ENCODE data around the gene RELCH.

RELCH gene

GRCh38 chr18:62282188-62282629, 95.2 kb downstream of the RELCH start:
- TF ChIP-seq, protein P1, sequence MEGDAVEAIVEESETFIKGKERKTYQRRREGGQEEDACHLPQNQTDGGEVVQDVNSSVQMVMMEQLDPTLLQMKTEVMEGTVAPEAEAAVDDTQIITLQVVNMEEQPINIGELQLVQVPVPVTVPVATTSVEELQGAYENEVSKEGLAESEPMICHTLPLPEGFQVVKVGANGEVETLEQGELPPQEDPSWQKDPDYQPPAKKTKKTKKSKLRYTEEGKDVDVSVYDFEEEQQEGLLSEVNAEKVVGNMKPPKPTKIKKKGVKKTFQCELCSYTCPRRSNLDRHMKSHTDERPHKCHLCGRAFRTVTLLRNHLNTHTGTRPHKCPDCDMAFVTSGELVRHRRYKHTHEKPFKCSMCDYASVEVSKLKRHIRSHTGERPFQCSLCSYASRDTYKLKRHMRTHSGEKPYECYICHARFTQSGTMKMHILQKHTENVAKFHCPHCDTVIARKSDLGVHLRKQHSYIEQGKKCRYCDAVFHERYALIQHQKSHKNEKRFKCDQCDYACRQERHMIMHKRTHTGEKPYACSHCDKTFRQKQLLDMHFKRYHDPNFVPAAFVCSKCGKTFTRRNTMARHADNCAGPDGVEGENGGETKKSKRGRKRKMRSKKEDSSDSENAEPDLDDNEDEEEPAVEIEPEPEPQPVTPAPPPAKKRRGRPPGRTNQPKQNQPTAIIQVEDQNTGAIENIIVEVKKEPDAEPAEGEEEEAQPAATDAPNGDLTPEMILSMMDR (IDR thresholded peaks at IDR 0.05; ENCODE audit: low read depth, low read length, missing control alignments): no peak
- no peak overlapping the region for H3K4me3 ChIP-seq (ENCODE audit: low read depth, low read length)
- DNase-seq: peak; percentile 58
- in situ Hi-C loops (cut with HindIII; ENCODE audit: low pct_ligation_motif_present, low sequenced_read_pairs): no loop called here
- peaks cover 6% of the 10 kb centered on the region for H3K36me3 ChIP-seq (replicated peaks)
- peak overlapping the region; percentile 65 for H3K27ac ChIP-seq
- no peaks in the 10 kb centered on the region for H3K27me3 ChIP-seq (replicated peaks)

DNA sequence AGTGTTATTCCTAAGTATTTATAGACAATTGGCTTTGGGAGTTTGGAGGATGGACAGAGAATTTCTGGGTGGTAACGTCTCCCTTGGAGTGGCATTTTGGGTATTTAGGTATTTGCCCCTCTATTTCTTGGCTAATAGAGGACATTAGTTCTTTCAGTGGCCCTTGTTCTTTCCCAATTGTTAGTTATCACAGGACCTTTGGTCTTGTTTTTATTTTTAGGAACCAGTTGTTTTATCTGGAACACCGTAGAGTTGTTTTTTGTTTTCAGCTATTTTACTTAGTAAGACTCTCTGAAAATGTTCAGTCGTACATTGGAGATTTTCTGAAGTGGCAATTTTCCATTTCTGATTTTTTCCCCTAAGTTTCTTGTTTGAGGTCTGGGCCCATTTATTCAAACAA, 97.6 kb downstream of the RELCH start:
- no peaks in the 10 kb centered on the region for H3K27me3 ChIP-seq (replicated peaks)
- no peak for DNase-seq
- in situ Hi-C loops (cut with HindIII; ENCODE audit: low pct_ligation_motif_present, low sequenced_read_pairs): no loop called here
- H3K4me3 ChIP-seq (ENCODE audit: low read depth, low read length): no peak overlapping the region
- H3K36me3 ChIP-seq (replicated peaks): peaks cover 6% of the 10 kb centered on the region
- H3K27ac ChIP-seq: no peak overlapping the region
- TF ChIP-seq, protein P1 (IDR thresholded peaks at IDR 0.05; ENCODE audit: low read depth, low read length, missing control alignments): no peak

DNA sequence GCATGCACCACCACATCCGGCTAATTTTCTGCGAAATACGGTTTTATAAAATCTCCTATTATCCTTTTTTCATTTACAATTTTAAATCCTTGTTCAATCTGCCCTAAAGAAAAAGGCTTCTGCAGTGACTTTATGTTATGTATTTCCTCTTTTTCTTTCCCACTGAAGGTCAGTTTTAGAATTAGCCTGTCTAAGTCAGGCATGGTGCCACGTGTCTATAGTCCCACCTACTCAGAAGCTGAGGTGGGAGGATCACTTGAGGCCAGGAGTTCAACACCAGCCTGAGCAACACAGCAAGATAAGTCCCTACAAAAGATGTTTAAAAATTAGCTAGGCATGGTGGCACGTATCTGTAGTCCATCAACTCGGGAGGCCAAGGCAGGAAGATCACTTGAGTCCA, 98.2 kb downstream of the RELCH start:
- in situ Hi-C loops (cut with HindIII; ENCODE audit: low pct_ligation_motif_present, low sequenced_read_pairs): no loop called here

GRCh38 chr18:62287781-62288664, 101.0 kb downstream of the RELCH start:
- no peak for DNase-seq
- no peak overlapping the region for H3K4me3 ChIP-seq (ENCODE audit: low read depth, low read length)
- in situ Hi-C loops (cut with HindIII; ENCODE audit: low pct_ligation_motif_present, low sequenced_read_pairs): no loop called here
- H3K36me3 ChIP-seq (replicated peaks): peaks cover 8% of the 10 kb centered on the region
- TF ChIP-seq, protein P1 (IDR thresholded peaks at IDR 0.05; ENCODE audit: low read depth, low read length, missing control alignments): no peak
- no peaks in the 10 kb centered on the region for H3K27me3 ChIP-seq (replicated peaks)
- no peak overlapping the region for H3K27ac ChIP-seq

More for the DNA sequence above, 98.2 kb downstream of the RELCH start:
- Histone ChIP-seq H3K4me3 (ENCODE audit: low read depth, low read length) (no peak overlapping the region), H3K27ac (no peak overlapping the region), H3K27me3 (replicated peaks) (no peaks in the 10 kb centered on the region), H3K36me3 (replicated peaks) (peaks cover 6% of the 10 kb centered on the region)
- TF ChIP-seq, protein P1 (IDR thresholded peaks at IDR 0.05; ENCODE audit: low read depth, low read length, missing control alignments): no peak
- DNase-seq: no peak

GRCh38 chr18:62288665-62289008, 101.6 kb downstream of the RELCH start:
- in situ Hi-C loops (cut with HindIII; ENCODE audit: low pct_ligation_motif_present, low sequenced_read_pairs): no loop called here
- no peak for DNase-seq
- Histone ChIP-seq H3K36me3 (replicated peaks) (peaks cover 8% of the 10 kb centered on the region), H3K4me3 (ENCODE audit: low read depth, low read length) (no peak overlapping the region), H3K27me3 (replicated peaks) (no peaks in the 10 kb centered on the region), H3K27ac (no peak overlapping the region)
- TF ChIP-seq, protein P1 (IDR thresholded peaks at IDR 0.05; ENCODE audit: low read depth, low read length, missing control alignments): no peak

Data from brain microvascular endothelial cell (primary cell).